ENCODE results near the gene DGKG. TPM values are rescaled to one million over a fixed set of nuclear protein-coding genes. Genes with fewer than 3 reads are reported as not detected.

Gene DGKG
- total and polyA plus RNA-seq, 2 of the 8 experiments (the other 6 are each of a cell fraction or from before 2014, with no cell fraction given) = 0.30 to 0.48 TPM

- TF ChIP-seq CTCF (IDR thresholded peaks at IDR 0.05; ENCODE audit: control extremely low read depth in 1 of 3, insufficient read depth in 1 of 3, low read depth in 1 of 3, low read length in 3 of 3) (no peak), SIRT6 (IDR thresholded peaks at IDR 0.05; ENCODE audit: low read length) (no peak), FOSL1 (IDR thresholded peaks at IDR 0.05; ENCODE audit: insufficient read depth, low read depth, low read length) (no peak), PHF8 (conservative IDR thresholded peaks at IDR 0.05; ENCODE audit: low read depth, low read length) (no peak), RBBP5 (IDR thresholded peaks at IDR 0.05; ENCODE audit: borderline replicate concordance, low read depth, low read length) (no peak)
- Histone ChIP-seq H4K20me1 (replicated peaks in 1 of 2; ENCODE audit: control insufficient read depth in 1 of 2, insufficient read depth in 2 of 2, low read length in 2 of 2) (no peaks in the 10 kb centered on the region), H2BK12ac (ENCODE audit: low read depth, low read length) (no peak overlapping the region), H3K4me2 (ENCODE audit: insufficient read depth in 1 of 2, low read depth in 2 of 2, low read length in 2 of 2) (no peak overlapping the region), H3K27ac (ENCODE audit: low read depth, low read length) (no peak overlapping the region), H3K18ac (ENCODE audit: extremely low read depth, low read length) (no peak overlapping the region), H2BK5ac (ENCODE audit: low read depth, low read length) (no peak overlapping the region), H3K79me2 (ENCODE audit: control insufficient read depth in 1 of 2, insufficient read depth in 2 of 2, low read length in 2 of 2) (no peaks in the 10 kb centered on the region), H2AFZ (ENCODE audit: low read length) (no peak overlapping the region), H3K79me1 (ENCODE audit: low read depth, low read length) (no peaks in the 10 kb centered on the region), H2BK15ac (ENCODE audit: low read length) (no peak overlapping the region), H3K14ac (ENCODE audit: insufficient read length) (no peak overlapping the region), H2AK5ac (ENCODE audit: low read depth, low read length) (no peak overlapping the region), H2BK120ac (replicated peaks; ENCODE audit: low read depth, low read length) (no peak overlapping the region), H4K91ac (replicated peaks; ENCODE audit: insufficient read length, low read length) (no peak overlapping the region), H3K9ac (replicated peaks in 1 of 4; ENCODE audit: extremely low read depth in 1 of 4, low read depth in 3 of 4, low read length in 3 of 4) (no peak overlapping the region), H4K5ac (ENCODE audit: insufficient read length, low read depth, low read length) (no peak overlapping the region), H3K23ac (ENCODE audit: insufficient read length) (no peak overlapping the region), H3K23me2 (ENCODE audit: low read depth, low read length) (no peaks in the 10 kb centered on the region), H3K4ac (replicated peaks; ENCODE audit: insufficient read length, low read depth, low read length) (no peak overlapping the region), H3K56ac (replicated peaks; ENCODE audit: insufficient read length, low read depth, low read length) (no peak overlapping the region), H2BK20ac (ENCODE audit: low read length) (no peak overlapping the region), H3K4me3 (ENCODE audit: extremely low read depth in 1 of 4, insufficient read depth in 2 of 4, low read depth in 3 of 4, low read length in 4 of 4) (no peak overlapping the region), H3K36me3 (ENCODE audit: control insufficient read depth in 2 of 4, insufficient read depth in 4 of 4, low read length in 3 of 4) (no peaks in the 10 kb centered on the region), H3K27me3 (replicated peaks in 1 of 4; ENCODE audit: control insufficient read depth in 3 of 4, extremely low read depth in 1 of 4, insufficient read depth in 3 of 4, low read length in 3 of 4) (no peaks in the 10 kb centered on the region), H3K9me3 (ENCODE audit: insufficient read depth in 2 of 2, low read depth in 1 of 2, low read length in 1 of 2) (no peaks in the 10 kb centered on the region), H4K8ac (ENCODE audit: extremely low read depth, insufficient read depth, low read length) (no peak overlapping the region), H3K4me1 (replicated peaks in 1 of 4; ENCODE audit: control insufficient read depth in 3 of 4, insufficient read depth in 4 of 4, low read length in 3 of 4) (0 out of 7 replicates have a peak, but pooled peaks cover 0 to 3% (median 0%) of the 10 kb centered on the region in 4 experiments)
- WGBS, 2 experiments (ENCODE audit: extremely low coverage in 1 of 2, insufficient coverage in 1 of 2, insufficient read length in 1 of 2, insufficient replicate concordance in 2 of 2, low coverage in 1 of 2, low lambda C conversion rate in 2 of 2, missing lambda C conversion rate in 1 of 2) = 85 to 100% methylated on average over 1 to 4 of the region's 4 CpGs
- ChIA-PET POLR2A (ENCODE audit: partially characterized antibody) (no interaction called here), CTCF (ENCODE audit: partially characterized antibody) (interaction anchor here (1.0 to 1.5 kb wide), 2 partner anchors 21 to 24 kb away, joined by 3 to 4 read pairs; no protein-coding TSS in a partner anchor)
- DNase-seq (ENCODE audit: low read depth in 1 of 2, low spot score in 2 of 2) (no peak), FAIRE-seq (no peak)
These were observed 43.9 kb downstream of the DGKG start for GRCh38 chr3:186318135-186318534.
